DOHH2 (cell line): ENCODE measurements around the gene SMIM27.

Source experiments
- H3F3A ChIP-seq: fragments of 200-600 bp; sonication (generic), shearing (Covaris generic); 2 replicates; pipeline ENCODE4 v1.6.0; 2016; ENCODE audit warnings: antibody characterized with exemption, mild to moderate bottlenecking; ENCODE audit not compliant: control insufficient read depth, insufficient read depth
- H3K27ac ChIP-seq: fragments of 200-600 bp; sonication (generic); 2 replicates; pipeline ENCODE4 v1.5.1; 2014; ENCODE audit warnings: low read depth, mild to moderate bottlenecking, low read length, moderate library complexity
- H3K27me3 ChIP-seq: fragments of 200-600 bp; sonication (generic); 2 replicates; pipeline ENCODE4 v1.6.1; 2014; ENCODE audit warnings: mild to moderate bottlenecking, low read length, mixed read lengths; ENCODE audit not compliant: control insufficient read depth
- H3K36me3 ChIP-seq: fragments of 200-600 bp; sonication (generic); 2 replicates; pipeline ENCODE4 v1.6.1; 2014; ENCODE audit warnings: mild to moderate bottlenecking, low read length, moderate library complexity, mixed read lengths; ENCODE audit not compliant: control insufficient read depth
- H3K4me1 ChIP-seq: fragments of 200-600 bp; sonication (generic); 2 replicates; pipeline ENCODE4 v1.6.1; 2014; ENCODE audit warnings: mild to moderate bottlenecking, low read length, mixed read lengths; ENCODE audit not compliant: control insufficient read depth
- H3K4me2 ChIP-seq: fragments of 200-600 bp; sonication (generic); 2 replicates; pipeline ENCODE4 v1.6.0; 2014; ENCODE audit warnings: mild to moderate bottlenecking, low read length, moderate library complexity
- H3K4me3 ChIP-seq: fragments of 200-600 bp; sonication (generic); 2 replicates; pipeline ENCODE4 v1.5.1; 2014; ENCODE audit warnings: mild to moderate bottlenecking, low read length, mixed read lengths
- H3K79me2 ChIP-seq: fragments of 200-600 bp; sonication (generic); 2 replicates; pipeline ENCODE4 v1.6.1; 2014; ENCODE audit warnings: mild to moderate bottlenecking, low read length, mixed read lengths; ENCODE audit not compliant: control insufficient read depth
- H3K9me2 ChIP-seq: fragments of 200-600 bp; sonication (generic); replicated peaks from 2 replicates; pipeline ENCODE4 v1.6.1; 2014; ENCODE audit warnings: mild to moderate bottlenecking, low read length, mixed read lengths; ENCODE audit not compliant: control insufficient read depth
- H3K9me3 ChIP-seq: fragments of 200-600 bp; sonication (generic); 2 replicates; pipeline ENCODE4 v1.6.1; 2014; ENCODE audit warnings: antibody characterized with exemption, low read length, mixed read lengths; ENCODE audit not compliant: control insufficient read depth, insufficient read depth
- H4K20me1 ChIP-seq: fragments of 200-600 bp; sonication (generic); 2 replicates; pipeline ENCODE4 v1.6.0; 2014; ENCODE audit warnings: low read depth, mild to moderate bottlenecking, antibody characterized with exemption, low read length, moderate library complexity; ENCODE audit not compliant: control insufficient read depth, insufficient read depth
- EZH2phosphoT487 ChIP-seq: fragments of 200-600 bp; sonication (generic); IDR thresholded peaks from 2 replicates; pipeline ENCODE4 v1.6.1; 2017; ENCODE audit warnings: borderline replicate concordance, mild to moderate bottlenecking, antibody characterized with exemption, low read length, moderate library complexity, mixed read lengths
- TF ChIP-seq, protein P1 (sequence below): fragments of 200-600 bp; sonication (generic); IDR thresholded peaks from one replicate; pipeline ENCODE4 v1.5.1; 2014; ENCODE audit warnings: antibody characterized with exemption, mild to moderate bottlenecking, low read depth, low read length; ENCODE audit not compliant: poor library complexity, severe bottlenecking

SMIM27 gene

DNA sequence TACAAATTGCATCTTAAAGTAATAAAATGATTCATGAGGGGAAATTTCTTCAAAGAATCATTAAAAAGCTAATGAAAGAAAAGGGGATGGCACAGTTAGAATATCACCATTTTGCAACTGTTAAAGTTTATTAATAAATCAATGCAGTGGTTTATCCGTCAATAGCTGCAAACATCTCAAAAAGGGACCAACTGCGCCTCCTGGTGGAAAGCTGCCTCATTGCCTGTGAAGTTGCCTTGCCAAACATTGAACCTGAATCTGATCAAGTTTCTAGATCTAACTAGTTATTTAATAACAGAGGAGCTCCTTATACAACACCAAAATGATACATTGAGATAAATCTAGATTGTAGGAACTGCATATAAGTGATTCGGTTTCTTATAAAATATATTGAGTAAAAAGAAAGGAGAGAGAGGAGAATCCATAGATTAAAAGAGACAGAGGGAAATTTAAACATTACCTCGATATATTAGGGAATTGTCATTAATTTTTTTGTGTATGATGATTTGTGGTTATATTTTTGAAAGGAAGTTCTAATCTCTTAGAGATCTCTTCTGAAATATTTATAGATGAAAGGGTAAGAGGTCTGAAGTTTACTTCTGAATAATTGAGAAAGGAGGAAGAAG, 27.7 kb downstream of the SMIM27 start:
- H3K4me1 ChIP-seq = peaks cover 9% of the 10 kb centered on the region
- no peak overlapping the region for H3K4me3 ChIP-seq
- H3K4me2 ChIP-seq = no peak overlapping the region
- no peaks in the 10 kb centered on the region for H3F3A ChIP-seq
- no peaks in the 10 kb centered on the region for H4K20me1 ChIP-seq
- H3K9me2 ChIP-seq = no peaks in the 10 kb centered on the region
- H3K27me3 ChIP-seq = peaks cover 8% of the 10 kb centered on the region; the same call in 1 of the 2 replicates
- H3K36me3 ChIP-seq = no peaks in the 10 kb centered on the region
- H3K27ac ChIP-seq = no peak overlapping the region
- TF ChIP-seq, protein P1, sequence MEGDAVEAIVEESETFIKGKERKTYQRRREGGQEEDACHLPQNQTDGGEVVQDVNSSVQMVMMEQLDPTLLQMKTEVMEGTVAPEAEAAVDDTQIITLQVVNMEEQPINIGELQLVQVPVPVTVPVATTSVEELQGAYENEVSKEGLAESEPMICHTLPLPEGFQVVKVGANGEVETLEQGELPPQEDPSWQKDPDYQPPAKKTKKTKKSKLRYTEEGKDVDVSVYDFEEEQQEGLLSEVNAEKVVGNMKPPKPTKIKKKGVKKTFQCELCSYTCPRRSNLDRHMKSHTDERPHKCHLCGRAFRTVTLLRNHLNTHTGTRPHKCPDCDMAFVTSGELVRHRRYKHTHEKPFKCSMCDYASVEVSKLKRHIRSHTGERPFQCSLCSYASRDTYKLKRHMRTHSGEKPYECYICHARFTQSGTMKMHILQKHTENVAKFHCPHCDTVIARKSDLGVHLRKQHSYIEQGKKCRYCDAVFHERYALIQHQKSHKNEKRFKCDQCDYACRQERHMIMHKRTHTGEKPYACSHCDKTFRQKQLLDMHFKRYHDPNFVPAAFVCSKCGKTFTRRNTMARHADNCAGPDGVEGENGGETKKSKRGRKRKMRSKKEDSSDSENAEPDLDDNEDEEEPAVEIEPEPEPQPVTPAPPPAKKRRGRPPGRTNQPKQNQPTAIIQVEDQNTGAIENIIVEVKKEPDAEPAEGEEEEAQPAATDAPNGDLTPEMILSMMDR = peak; percentile 85
- no peak for TF ChIP-seq EZH2phosphoT487
- no peaks in the 10 kb centered on the region for H3K79me2 ChIP-seq
- no peaks in the 10 kb centered on the region for H3K9me3 ChIP-seq

DNA sequence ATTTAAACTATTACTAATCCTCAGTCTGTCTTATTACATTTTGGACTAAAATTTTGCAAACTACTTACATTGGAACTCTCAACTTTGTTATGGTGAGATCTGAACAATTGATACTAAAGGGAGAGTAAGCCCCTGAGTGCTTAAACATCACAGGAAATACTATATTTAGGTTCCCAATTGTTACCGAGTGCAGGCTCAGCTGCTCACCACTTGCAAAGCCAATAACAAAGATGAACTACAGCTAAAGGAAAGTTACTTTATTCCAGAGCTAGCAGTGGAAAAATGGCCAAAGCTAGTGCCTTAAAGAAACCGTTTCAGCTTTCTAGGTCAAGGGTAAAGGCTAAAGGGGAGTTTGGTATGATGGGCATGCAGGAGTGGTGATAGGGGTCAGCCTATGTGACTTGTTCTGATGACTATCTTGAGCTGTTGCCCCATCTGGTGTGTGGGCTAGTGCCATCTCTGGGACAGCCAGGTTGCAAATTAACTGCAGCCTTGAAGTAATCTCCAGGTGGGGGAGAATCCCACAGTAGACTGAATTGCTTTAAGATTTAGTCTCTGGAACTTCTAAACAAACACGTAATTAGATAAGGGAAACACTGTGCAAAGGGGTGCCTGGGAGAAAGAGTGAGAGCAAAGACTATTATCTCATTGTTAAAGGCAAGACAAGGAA, 28.6 kb downstream of the SMIM27 start:
- H3K27me3 ChIP-seq = peaks cover 12% of the 10 kb centered on the region; the same call in 1 of the 2 replicates
- H3K4me3 ChIP-seq = no peak overlapping the region
- peak overlapping the region; percentile 18; the same call in 1 of the 2 replicates for H3K4me2 ChIP-seq
- H3K9me3 ChIP-seq = no peaks in the 10 kb centered on the region
- no peaks in the 10 kb centered on the region for H4K20me1 ChIP-seq
- no peak for TF ChIP-seq EZH2phosphoT487
- TF ChIP-seq, protein P1 = no peak
- H3F3A ChIP-seq = no peaks in the 10 kb centered on the region
- no peaks in the 10 kb centered on the region for H3K79me2 ChIP-seq
- no peaks in the 10 kb centered on the region for H3K36me3 ChIP-seq
- peaks cover 9% of the 10 kb centered on the region for H3K4me1 ChIP-seq
- H3K27ac ChIP-seq = no peak overlapping the region
- no peaks in the 10 kb centered on the region for H3K9me2 ChIP-seq

DNA sequence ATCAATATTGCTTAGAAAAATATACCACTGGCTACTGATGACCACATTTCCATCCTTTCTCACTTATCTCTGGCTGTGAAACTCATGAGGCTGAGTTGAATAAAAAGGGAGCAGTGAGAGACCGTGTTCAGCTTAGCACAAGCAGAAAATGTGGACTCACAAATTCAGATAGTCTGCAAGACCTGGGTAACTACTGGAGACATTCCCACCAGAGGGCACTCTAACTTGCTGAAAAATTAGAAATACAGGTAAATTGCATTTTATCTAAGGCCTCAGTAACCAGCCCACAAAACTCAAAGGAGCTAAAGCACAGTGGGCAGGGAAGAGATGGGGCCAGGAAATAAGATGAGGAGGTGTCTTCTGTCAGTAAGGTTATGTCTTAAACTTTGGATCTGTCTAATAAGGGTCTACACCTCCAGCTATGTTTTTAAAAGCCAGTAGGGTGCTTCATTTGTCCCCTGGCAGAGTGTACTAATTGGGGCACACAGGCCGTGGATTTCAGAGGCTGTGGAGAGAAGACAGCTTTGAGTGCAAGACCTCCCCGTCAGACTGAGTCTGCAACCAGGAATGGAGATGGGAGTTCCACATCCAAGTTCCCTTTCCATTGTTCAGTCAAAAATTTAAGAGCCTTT, 29.5 kb downstream of the SMIM27 start:
- H3K4me1 ChIP-seq = peaks cover 9% of the 10 kb centered on the region
- H3K27me3 ChIP-seq = peaks cover 13% of the 10 kb centered on the region; the same call in 1 of the 2 replicates
- TF ChIP-seq, protein P1 = peak; percentile 62
- no peak for TF ChIP-seq EZH2phosphoT487
- H3K4me3 ChIP-seq = no peak overlapping the region
- H3K4me2 ChIP-seq = no peak overlapping the region
- no peaks in the 10 kb centered on the region for H3K79me2 ChIP-seq
- no peak overlapping the region for H3K27ac ChIP-seq
- no peaks in the 10 kb centered on the region for H3K36me3 ChIP-seq
- H3F3A ChIP-seq = no peaks in the 10 kb centered on the region
- no peaks in the 10 kb centered on the region for H3K9me2 ChIP-seq
- no peaks in the 10 kb centered on the region for H4K20me1 ChIP-seq
- no peaks in the 10 kb centered on the region for H3K9me3 ChIP-seq
